Measurements from ENCODE around the gene APC2.
"Not testable (repeated sequence)": the region's sequence is repeated elsewhere in the genome, so short reads cannot be mapped to it uniquely, and the experiment has no call there.

The APC2 gene

DNA sequence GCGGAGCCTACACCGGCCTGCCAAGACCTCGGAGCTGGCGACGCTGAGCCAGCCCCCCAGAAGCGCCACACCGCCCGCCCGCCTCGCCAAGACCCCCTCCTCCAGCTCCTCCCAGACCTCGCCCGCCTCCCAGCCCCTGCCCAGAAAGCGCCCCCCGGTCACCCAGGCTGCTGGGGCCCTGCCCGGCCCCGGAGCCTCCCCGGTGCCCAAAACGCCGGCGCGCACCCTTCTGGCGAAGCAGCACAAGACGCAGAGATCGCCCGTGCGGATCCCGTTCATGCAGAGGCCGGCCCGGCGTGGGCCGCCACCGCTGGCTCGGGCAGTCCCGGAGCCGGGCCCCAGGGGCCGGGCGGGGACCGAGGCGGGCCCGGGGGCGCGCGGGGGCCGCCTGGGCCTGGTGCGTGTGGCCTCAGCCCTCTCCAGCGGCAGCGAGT lies 18.9 kb downstream of the APC2 start:
- DNase-seq, result peak; percentile 55

DNA sequence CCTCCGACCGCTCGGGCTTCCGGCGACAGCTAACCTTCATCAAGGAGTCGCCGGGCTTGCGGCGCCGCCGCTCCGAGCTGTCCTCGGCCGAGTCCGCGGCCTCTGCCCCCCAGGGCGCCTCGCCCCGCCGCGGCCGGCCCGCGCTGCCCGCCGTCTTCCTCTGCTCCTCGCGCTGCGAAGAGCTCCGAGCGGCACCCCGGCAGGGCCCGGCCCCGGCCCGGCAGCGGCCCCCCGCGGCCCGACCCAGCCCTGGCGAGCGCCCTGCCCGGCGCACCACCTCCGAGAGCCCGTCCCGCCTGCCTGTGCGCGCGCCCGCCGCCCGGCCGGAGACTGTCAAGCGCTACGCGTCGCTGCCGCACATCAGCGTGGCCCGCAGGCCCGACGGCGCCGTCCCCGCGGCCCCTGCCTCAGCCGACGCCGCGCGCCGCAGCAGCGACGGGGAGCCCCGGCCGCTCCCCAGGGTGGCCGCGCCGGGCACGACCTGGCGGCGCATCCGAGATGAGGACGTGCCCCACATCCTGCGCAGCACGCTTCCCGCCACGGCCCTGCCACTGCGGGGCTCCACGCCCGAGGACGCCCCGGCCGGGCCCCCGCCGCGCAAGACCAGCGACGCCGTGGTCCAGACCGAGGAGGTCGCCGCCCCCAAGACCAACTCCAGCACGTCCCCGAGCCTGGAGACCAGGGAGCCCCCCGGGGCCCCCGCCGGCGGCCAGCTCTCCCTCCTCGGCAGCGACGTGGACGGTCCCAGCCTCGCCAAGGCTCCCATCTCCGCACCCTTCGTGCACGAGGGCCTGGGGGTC lies 19.5 kb downstream of the APC2 start:
- DNase-seq, result peak; percentile 46

- DNase-seq, result no peak
Observed at GRCh38 chr19:1470055-1470304, 20.1 kb downstream of the APC2 start.

- peak; percentile 77 for DNase-seq
Observed at GRCh38 chr19:1470305-1471009, 20.5 kb downstream of the APC2 start.

DNA sequence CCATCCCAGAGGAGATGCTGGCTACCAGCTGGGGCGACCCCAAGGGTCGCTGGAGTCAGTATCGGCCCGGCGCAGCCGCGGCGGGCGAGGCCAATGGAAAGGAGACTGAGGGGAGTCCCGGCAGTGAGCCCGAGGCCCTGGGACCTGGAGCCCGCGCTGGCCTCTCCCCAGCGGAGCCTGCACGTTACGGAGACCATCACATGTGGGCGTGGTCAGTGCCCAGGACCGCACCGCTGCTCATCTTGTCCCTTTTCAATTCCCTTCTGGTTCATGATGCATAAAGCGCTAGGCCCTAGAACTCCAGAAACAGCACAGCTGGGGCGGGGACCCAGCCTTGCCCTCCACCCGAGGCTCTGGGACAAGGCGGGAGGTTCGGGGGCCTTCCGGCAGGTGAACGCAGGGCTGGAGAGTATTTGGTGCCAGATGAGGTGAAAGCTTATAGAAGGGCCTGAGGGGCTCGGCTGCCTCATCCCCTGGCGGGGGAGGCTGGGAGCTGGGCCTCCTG lies 21.1 kb downstream of the APC2 start:
- DNase-seq, result peak; percentile 39

DNA sequence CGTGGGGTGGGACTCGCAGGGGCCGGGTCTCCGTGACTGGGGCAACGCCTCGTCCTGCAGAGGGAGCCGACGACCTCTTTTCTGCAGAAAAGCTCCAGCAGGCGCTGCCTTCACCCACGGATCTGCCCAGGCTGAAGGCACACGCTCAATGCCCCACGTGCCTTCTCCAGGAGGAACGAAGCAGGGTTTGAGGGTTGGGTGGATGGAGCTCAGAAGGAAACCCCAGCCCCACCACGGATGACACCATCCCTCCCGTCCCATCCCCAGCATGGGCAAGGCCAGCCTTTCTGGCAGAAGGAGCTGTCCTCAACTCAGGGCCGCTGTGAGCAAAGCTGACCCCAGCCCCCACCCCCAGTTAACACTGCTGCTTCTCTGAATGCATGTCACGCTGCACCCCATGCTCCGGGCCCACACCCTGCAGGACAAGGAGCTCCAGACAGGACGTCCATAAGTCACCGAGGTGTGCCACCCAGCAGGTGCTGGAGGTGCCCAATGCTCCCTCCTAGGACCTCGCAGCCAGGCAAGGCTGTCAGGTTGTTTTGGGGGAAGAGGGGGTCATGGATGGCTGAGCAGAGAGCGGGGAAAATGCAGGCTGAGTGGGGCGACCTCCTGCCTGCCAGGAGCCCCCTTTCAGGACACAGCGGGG lies 21.7 kb downstream of the APC2 start:
- DNase-seq, result peak; percentile 50

DNA sequence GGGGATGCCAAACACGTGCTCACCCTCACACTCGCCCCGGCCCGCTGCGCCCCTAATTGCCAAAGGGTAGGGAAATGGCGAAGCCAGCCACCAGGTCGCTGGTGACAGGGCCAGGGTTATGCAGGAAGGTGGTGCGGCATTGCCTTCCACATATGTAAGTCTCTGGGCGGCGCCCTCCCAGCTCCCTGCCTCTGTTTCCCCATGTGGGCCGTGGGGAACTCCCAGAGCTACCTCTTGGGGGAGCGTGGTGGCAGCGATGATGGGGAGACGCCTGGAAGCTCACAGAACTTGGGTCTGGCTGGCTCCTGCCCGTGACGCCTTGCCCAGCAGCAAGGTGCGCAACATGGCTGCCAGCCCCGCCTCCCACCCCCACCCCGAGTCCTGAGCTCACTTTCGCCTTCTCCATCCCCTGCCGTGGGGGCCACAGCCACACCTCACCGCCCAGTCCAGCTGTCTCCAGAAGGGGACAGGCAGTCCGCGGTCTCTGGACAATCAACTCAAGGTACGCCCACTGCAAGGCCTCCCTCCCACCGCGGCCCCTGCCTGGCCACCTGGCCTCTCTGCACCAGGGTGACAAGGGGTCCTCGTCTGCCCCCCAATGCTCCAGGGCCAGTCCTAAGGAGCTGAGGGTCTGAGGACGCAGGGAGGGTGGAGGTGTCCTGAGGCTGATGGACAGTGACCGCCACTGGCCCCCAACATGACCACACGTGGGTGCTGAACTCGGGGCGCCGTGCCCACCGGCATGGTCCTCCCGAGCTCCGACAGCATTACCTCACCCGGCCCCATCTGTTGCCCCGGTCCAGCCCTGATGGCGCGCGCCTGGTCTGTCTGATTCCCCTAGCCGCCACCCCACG lies 22.5 kb downstream of the APC2 start:
- no peak for DNase-seq

DNA sequence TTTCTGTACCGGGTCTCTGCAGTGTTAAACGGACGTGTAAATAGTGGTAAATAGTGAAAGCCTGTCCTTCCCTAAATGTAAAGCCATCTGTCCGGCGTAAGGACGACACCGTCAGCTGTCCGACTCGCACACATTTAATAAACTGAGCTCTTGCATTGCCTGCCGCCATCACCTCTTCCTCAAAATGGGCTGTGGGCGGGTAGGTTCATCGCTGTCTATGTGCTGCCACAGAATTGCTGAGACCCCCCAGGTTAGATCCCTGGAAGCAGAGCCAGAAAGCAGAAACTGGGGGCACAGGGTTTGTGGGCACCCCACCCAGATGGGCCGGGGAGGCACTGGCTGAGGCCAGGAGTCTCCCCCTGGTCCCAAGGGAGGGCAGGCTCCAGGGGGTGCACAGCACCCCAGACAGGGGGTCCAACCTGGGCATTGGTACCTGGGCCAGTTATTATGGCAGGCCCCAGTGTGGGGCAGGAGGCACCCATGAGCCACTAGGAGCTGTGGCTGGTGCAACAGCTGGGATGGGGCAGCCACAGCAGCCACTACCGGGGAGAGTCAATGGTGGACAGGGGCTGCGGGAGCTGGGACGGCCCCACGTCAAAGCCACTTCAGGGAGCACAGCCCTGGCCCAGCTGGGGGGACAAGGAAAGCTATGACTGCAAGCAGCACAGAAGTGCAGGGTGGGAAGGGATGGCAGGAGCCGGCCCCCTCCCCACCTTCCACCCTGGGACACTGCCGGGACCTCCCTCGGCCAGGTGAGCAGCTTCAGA lies 23.3 kb downstream of the APC2 start:
- DNase-seq, result no peak

DNA sequence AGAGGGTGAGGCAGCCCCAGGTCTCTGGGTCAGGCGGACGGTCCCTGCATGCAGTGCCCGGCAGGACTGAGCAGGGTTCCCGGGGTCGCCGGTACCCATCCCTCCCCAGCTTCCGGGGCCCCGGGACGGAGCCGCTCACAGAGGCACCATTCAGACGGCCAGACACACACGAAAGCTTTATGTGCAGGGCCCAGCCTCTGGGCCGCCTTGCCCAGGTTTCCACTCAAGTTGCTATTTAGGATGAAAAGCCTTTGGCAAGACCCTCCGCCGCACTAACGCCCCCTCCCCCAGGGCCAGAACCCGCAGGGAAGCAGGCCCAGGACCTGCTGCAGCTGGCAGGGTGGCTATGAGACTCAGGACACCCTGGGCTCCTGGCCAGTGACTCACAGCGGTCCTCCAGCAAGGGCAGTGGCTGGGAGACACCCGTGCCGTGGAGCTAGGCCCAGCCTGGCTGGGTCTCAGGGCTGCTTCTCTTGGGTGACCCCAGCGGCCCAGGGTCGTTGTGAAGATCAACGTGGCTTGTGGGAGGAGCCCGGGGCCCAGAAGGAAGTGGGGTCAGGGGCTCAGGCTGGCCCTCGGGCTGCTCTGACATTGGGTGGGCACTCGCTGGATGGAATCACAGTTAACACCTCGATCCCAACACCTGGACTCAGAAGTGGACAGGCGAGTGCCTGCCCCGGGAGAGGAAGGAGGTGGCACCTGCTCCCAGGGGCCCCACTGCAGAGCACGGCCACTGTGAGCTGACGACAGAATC lies 24.3 kb downstream of the APC2 start:
- DNase-seq, result no peak

GRCh38 chr19:1474765-1475351 lies 24.9 kb downstream of the APC2 start:
- DNase-seq, result no peak

DNA sequence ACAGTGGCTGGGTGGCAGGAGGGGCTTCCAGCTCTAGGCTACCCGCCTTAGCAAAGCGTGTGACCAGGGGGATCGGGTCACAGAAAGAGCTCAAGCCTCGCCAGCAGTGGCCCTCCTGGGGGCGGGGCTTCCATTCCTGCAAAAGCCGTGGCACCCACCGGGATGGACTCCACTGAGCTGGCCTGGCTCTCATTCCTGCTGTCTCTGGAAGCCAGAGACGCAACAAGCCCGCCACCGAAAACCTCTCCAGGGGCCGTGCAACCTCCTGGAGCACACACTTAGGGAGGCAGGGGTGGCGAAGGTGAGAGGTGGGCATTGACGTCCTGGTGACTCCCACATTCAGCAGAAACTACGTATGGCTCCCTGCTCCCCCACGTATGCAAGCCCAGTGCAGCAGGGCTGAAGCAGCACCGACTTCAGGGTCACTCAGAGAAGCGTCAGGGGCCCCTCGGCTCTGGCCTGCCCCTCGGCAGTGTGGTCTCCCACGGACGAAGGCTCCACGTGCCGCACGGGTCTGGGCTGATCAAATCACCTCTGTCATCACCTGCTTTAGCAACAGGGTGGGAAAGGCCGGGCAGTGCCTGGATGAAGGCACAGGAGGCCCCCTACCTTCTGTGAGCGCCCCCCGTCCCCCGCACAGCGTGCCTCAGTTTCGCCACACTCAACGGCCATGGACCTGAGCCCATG lies 26.0 kb downstream of the APC2 start:
- DNase-seq, result no peak

DNA sequence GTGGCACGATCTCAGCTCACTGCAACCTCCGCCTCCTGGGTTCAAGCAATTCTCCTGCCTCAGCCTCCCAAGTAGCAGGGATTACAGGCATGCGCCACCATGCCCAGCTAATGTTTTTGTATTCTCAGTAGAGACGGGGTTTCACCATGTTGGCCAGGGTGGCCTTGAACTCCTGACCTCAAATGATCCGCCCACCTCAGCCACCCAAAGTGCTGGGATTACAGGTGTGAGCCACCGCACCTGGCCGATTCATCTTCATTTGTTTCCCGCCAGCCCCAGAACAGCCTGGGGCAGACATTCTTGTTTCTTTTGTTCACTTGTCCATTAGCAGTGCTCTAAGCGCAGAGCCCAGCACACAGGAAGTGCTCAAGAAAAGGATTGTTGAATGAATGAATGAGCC lies 27.1 kb downstream of the APC2 start:
- DNase-seq, result not testable (repeated sequence)

DNA sequence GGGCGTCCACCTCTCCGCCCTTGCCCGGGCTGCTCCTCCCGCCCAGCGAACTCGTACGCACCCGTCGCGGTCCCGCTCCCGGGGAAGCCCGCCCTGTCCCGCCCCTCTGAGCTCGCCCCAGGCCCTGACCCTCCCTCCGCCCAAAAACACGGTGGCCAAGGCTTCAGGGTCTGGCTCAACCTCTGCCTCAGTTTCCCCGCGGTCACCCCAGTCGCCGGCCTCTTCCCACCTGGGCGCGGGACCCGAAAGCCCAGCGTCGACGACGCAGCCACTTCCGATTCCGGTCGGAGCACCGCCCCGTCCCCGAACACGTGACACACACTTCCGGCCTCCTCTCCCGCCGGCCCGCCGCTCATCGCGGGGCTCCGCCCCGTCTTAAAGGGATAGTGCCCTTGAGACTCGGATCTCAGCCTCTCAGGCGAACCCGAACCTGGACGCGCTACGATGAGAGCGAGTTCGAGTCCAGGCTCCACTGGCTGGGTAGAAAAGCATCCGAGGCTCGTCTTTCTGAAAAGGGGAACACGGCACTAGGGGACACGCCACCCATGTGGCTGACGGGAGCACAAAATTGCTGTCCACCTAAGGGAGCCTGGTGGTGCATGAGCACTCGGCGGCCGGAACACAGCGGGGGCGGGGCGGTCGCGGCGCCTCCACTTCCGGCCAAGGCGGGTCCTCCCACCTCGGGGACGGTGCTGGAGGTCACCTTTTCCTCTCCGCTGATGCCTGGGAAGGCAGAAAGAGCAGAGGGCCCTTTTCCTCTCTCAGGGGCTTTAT lies 29.2 kb downstream of the APC2 start, which contains the start of gene C19orf25:
C19orf25 (minus strand) TSS at position 282 of the 774 bp plus-strand sequence. CDS start 312 bp downstream, outside the sequence.
- DNase-seq, result peak; percentile 89

DNA sequence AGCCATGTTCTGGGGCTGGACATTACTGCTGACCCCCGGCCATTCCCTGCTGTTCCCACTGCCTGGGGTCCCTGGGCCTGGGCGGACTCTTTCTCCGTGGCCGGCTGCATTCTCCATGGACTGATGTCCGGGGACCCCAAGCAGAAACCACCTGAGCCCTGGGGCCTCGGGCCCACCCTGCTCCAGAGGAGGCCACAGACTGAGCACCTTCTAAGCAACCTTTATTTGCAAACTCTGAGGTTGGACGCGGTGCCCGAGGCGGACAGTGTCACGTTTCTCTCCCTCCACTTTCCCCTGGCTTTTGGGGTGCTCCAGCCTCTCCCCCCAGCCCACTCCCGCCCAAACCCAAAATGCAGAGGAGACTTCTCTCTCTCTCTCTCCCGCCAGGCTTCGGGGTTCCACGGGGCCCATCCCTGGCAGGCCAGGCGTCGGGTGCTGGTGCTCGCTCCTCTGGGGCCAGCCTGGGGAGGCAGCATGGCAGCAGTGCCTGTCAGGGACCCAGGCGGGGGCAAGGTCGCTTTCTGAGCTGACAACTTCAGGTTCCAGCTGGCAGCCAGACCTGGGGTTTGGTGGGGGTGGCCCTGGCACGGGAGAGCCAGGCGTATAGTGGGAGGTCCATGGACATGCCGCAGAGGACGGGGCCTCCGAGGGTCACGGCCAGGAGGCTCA lies 31.4 kb downstream of the APC2 start:
- DNase-seq, result no peak

- no peak for DNase-seq
Observed at GRCh38 chr19:1481893-1482360, 32.0 kb downstream of the APC2 start.

GRCh38 chr19:1482361-1483130 lies 32.6 kb downstream of the APC2 start:
- DNase-seq, result no peak

DNA sequence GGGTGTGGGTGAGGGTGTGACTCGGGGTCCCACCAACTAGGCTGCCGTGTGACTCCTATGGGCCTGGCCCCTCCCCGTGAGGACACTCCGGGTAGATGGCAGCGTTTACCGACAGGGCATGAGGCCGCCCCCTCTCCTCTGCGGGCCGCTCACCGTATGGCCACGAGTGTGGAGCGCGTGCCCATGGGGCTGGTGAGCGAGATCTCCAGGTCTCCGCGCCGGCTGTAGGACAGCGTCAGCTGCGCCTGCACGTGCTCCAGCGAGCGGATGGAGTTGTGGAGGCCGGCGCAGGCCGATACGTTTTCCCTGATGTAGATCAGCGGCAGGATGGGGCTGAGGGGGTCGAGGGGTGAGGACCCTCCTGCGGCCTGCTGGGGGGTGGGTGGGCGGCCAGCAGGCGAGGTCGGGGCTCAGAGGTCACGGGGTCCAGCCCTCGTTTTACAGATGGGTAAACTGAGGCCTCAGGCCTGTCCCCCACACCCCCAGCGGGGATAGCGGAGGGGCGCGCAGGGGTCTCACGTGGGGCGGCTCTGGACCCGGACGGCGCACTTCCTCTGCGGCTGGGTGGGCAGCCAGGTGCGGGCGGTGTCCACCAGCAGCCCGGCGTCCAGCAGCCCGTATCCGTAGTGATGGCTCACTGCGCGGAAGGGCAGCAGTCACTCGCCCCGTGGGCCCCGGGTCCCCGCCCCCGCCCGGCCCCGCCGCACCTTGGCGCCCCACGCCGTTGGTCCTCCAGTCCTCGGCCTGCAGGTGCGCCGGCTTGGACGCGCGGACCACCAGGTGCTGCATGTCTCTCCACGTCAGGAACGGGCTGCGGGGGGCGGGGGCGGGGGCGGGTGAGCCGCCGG lies 33.4 kb downstream of the APC2 start:
- DNase-seq, result no peak

All from activated T-cell treated with anti-CD3 and anti-CD28 coated beads, Interleukin-2, amount 50 U/mL, for 1 hour (primary cell).